Right renal pelvis (tissue), 4 donors: Measurements from ENCODE around the gene RNF145. TPM values are rescaled to one million over a fixed set of nuclear protein-coding genes. Genes with fewer than 3 reads are reported as not detected.
"Not testable (repeated sequence)": the region's sequence is repeated elsewhere in the genome, so short reads cannot be mapped to it uniquely, and the experiment has no call there.

Experiments used
- DNase-seq, 4 donors: peaks; one replicate each; pipeline ENCODE4 v3.0.0-alpha.2; 2013; ENCODE audit warnings: low read depth in 4 of 4, low spot score in 3 of 4, missing footprints in 1 of 4
- polyA plus RNA-seq, 4 donors: library from polyadenylated mRNA; unstranded; fragments of 120-200 nt; gene quantifications; one replicate each; pipeline ENCODE4 v1.2.1, GENCODE V29; 2013; ENCODE audit not compliant: insufficient read length in 4 of 4

Gene RNF145
- polyA plus RNA-seq, 4 donors, result 93.5 to 116 (median 112) TPM

GRCh38 chr5:159123189-159123588 lies 86.2 kb downstream of the RNF145 start:
- no peak for DNase-seq

- no peak for DNase-seq
Measured at GRCh38 chr5:159121061-159121460, 88.3 kb downstream of the RNF145 start.

GRCh38 chr5:159120446-159120845 lies 88.9 kb downstream of the RNF145 start:
- no peak for DNase-seq

GRCh38 chr5:159119842-159120241 lies 89.5 kb downstream of the RNF145 start:
- not testable (repeated sequence) for DNase-seq

GRCh38 chr5:159118958-159119659 lies 90.2 kb downstream of the RNF145 start:
- not testable (repeated sequence) for DNase-seq

GRCh38 chr5:159113405-159113804 lies 95.9 kb downstream of the RNF145 start:
- DNase-seq, result no peak

GRCh38 chr5:159112436-159112835 lies 96.9 kb downstream of the RNF145 start:
- no peak for DNase-seq

Other genes starting within 250 kb of the RNF145 start
- 10 to 100 TPM; 18.3 to 23.3 (median 20.0) TPM for gene EBF1, start 109.6 kb downstream of the RNF145 start, polyA plus RNA-seq
- gene UBLCP1, start 53.7 kb upstream of the RNF145 start, polyA plus RNA-seq, result 10 to 100 TPM; 42.8 to 55.6 (median 50.4) TPM
- under 1 TPM in 2 of 4 donors, not detected in 2; 0.05 to 0.08 TPM for gene IL12B, start 120.9 kb upstream of the RNF145 start, polyA plus RNA-seq